ENCODE results near the gene NEURL1B.

Gene NEURL1B

GRCh38 chr5:172716796-172717313, 75.8 kb downstream of the NEURL1B start:
- peak; percentile 78 for DNase-seq

GRCh38 chr5:172717481-172718195, 76.6 kb downstream of the NEURL1B start:
- no peak for DNase-seq

GRCh38 chr5:172718527-172719114, 77.6 kb downstream of the NEURL1B start:
- no peak for DNase-seq

GRCh38 chr5:172719211-172719610, 78.1 kb downstream of the NEURL1B start:
- no peak for DNase-seq

- no peak for DNase-seq
These were observed 79.6 kb downstream of the NEURL1B start for GRCh38 chr5:172720655-172721054.

GRCh38 chr5:172721455-172722326, 80.6 kb downstream of the NEURL1B start:
- DNase-seq = no peak

GRCh38 chr5:172722327-172722815, 81.3 kb downstream of the NEURL1B start:
- DNase-seq = no peak

- no peak for DNase-seq
These were observed 82.4 kb downstream of the NEURL1B start for GRCh38 chr5:172723508-172723907.

GRCh38 chr5:172724242-172725183, 83.5 kb downstream of the NEURL1B start:
- no peak for DNase-seq

GRCh38 chr5:172725273-172725672, 84.2 kb downstream of the NEURL1B start:
- DNase-seq = no peak

- DNase-seq = no peak
These were observed 84.7 kb downstream of the NEURL1B start for GRCh38 chr5:172725785-172726184.

- no peak for DNase-seq
These were observed 85.9 kb downstream of the NEURL1B start for GRCh38 chr5:172726966-172727365.

GRCh38 chr5:172727551-172727950, 86.5 kb downstream of the NEURL1B start:
- DNase-seq = no peak

GRCh38 chr5:172728481-172729241, 87.6 kb downstream of the NEURL1B start:
- no peak for DNase-seq

- DNase-seq = no peak
These were observed 88.5 kb downstream of the NEURL1B start for GRCh38 chr5:172729588-172729987.

GRCh38 chr5:172730222-172730621, 89.2 kb downstream of the NEURL1B start:
- no peak for DNase-seq

- DNase-seq = no peak
These were observed 90.1 kb downstream of the NEURL1B start for GRCh38 chr5:172730981-172731679.

GRCh38 chr5:172731680-172732074, 90.6 kb downstream of the NEURL1B start:
- no peak for DNase-seq

GRCh38 chr5:172732201-172732865, 91.3 kb downstream of the NEURL1B start:
- no peak for DNase-seq

Measured in fibroblast of skin of back (primary cell).